SK-N-MC (cell line): ENCODE results near the gene MYO1F.

Experiments
- EZH2 ChIP-seq: fragments of 200-600 bp; sonication (generic); IDR thresholded peaks from one replicate; pipeline ENCODE4 v1.6.1; 2017; ENCODE audit warnings: antibody characterized with exemption
- FOXP2 ChIP-seq: optimal IDR thresholded peaks from 2 replicates; pipeline ENCODE3; 2011; ENCODE audit warnings: mild to moderate bottlenecking, moderate library complexity; ENCODE audit not compliant: insufficient read depth; ENCODE audit errors: extremely low read length, control extremely low read depth
- POLR2AphosphoS5 ChIP-seq: IDR thresholded peaks from 2 replicates; pipeline ENCODE4 v1.6.1; 2012; ENCODE audit warnings: mild to moderate bottlenecking, low read depth, low read length, borderline replicate concordance

GRCh38 chr19:8595651-8596050, 18.4 kb upstream of the MYO1F start:
- TF ChIP-seq EZH2: no peak
- no peak for TF ChIP-seq POLR2AphosphoS5
- TF ChIP-seq FOXP2: no peak
